AG09319 (cell line): ENCODE measurements around the gene MCEE.
"Not testable (repeated sequence)": the region's sequence is repeated elsewhere in the genome, so short reads cannot be mapped to it uniquely, and the experiment has no call there.

ENCODE experiments used
- DNase-seq: peaks from one replicate; pipeline ENCODE4 v3.0.0-alpha.2; 2010; ENCODE audit warnings: low read depth; ENCODE audit errors: extremely low read depth
- CTCF ChIP-seq: IDR thresholded peaks from 2 replicates; pipeline ENCODE4 v1.5.1; 2011; ENCODE audit warnings: low read depth, mild to moderate bottlenecking, inconsistent platforms, low read length, moderate library complexity

The MCEE gene

GRCh38 chr2:71125506-71126294, 4.3 kb downstream of the MCEE start:
- no peak for TF ChIP-seq CTCF

GRCh38 chr2:71122387-71123298, 7.4 kb downstream of the MCEE start:
- DNase-seq = no peak
- TF ChIP-seq CTCF = no peak

More at GRCh38 chr2:71125506-71126294, 4.3 kb downstream of the MCEE start:
- DNase-seq = no peak

GRCh38 chr2:71121479-71121878, 8.6 kb downstream of the MCEE start:
- TF ChIP-seq CTCF = no peak
- DNase-seq = no peak

DNA sequence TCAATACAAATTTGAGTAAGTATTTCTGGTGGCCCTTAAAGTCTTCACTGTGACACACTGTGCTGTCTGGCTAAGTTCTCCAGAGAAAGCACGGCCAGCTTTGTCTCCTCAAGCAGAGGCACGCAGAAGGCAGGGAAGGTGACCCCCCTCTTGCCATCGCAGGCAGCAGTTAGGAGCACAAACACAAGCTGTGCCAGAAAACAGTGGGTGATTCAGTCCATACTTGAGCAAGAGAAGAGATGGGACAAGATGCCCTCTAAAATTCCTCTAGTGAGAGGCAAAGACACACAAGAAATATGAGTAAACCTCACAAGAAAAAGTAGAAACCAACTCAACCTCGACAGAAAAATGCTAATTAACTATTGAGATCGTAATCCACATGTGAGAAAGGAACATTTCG, 9.8 kb downstream of the MCEE start:
- TF ChIP-seq CTCF = no peak
- no peak for DNase-seq

GRCh38 chr2:71117063-71117462, 13.0 kb downstream of the MCEE start:
- TF ChIP-seq CTCF = no peak
- no peak for DNase-seq

DNA sequence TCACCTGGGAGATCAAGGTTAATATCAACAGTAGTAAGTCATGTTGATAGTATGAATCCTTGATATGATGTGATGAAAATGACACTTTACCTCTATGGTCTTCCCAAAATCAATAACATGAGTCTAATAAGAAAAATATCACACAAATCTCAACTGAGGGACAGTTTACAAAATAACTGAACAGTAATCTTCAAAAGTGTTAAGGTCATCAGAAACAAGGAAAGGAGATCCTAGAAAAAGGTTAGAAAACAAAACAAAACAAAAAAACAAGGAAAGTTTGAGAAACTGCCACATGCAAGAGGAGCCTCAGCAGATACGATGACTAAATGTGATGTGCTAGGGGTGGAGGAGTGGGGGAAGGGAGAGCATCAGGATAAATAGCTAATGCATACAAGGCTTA, 16.2 kb downstream of the MCEE start:
- DNase-seq = no peak
- TF ChIP-seq CTCF = no peak

GRCh38 chr2:71108091-71108490, 21.9 kb downstream of the MCEE start:
- DNase-seq = no peak
- TF ChIP-seq CTCF = no peak

DNA sequence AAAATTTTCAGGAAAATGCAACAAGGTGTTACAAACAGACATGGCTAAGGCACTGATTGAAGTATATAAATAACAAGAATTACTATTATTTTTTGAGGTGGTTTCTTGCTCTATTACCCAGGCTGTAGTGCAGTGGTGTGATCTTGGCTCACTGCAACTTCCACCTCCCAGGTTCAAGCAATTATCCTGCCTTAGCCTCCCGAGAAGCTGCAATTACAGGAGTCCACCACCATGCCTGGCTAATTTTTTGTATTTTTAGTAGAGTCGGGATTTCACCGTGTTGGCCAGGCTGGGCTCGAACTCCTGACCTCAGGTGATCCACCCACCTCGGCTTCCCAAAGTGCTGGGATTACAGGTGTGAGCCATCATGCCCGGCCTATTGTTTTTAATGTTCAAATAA, 23.6 kb downstream of the MCEE start:
- DNase-seq = not testable (repeated sequence)
